A549 (cell line): Measurements from ENCODE around the gene SARS1.

Source experiments
- CTCF ChIP-seq: fragments of >200 bp; sonication (Bioruptor Twin); formaldehyde crosslinking; IDR thresholded peaks from 3 replicates; pipeline ENCODE4 v1.5.1; 2016
- MAX ChIP-seq: IDR thresholded peaks from 2 replicates; pipeline ENCODE4 v1.6.1; 2012

- no peak for TF ChIP-seq MAX
- no peak for TF ChIP-seq CTCF
Observed at GRCh38 chr1:109216662-109217061, 2.9 kb downstream of the SARS1 start.
